HEK293T (cell line): ENCODE measurements around the gene RASL11A.
"Not testable (repeated sequence)": the region's sequence is repeated elsewhere in the genome, so short reads cannot be mapped to it uniquely, and the experiment has no call there.

Source experiments
- CTCF ChIA-PET: fragments of 350-600 bp; formaldehyde crosslinking; extraction: SDS; loops from one replicate; lab custom pipeline; 2021; ENCODE audit warnings: antibody characterized with exemption, inconsistent platforms; lab: Yijun Ruan, JAX
- POLR2A ChIA-PET: fragments of 350-600 bp; formaldehyde crosslinking; extraction: SDS; loops from one replicate; lab custom pipeline; 2020; ENCODE audit warnings: antibody characterized with exemption, inconsistent platforms; lab: Yijun Ruan, JAX
- DNase-seq: peaks from one replicate; pipeline ENCODE4 v3.0.0; 2012; ENCODE audit warnings: mixed read lengths; ENCODE audit errors: extremely low spot score
- FOXA1 ChIP-seq: fragments of 450-650 bp; IDR thresholded peaks from 2 replicates; pipeline ENCODE4 v1.6.1; 2016; ENCODE audit warnings: mild to moderate bottlenecking
- HDGF ChIP-seq: fragments of 450-650 bp; IDR thresholded peaks from 2 replicates; pipeline ENCODE4 v1.6.1; 2017; ENCODE audit warnings: antibody characterized with exemption, borderline replicate concordance
- NFRKB ChIP-seq: fragments of 450-650 bp; IDR thresholded peaks from 2 replicates; pipeline ENCODE4 v1.6.1; 2016; ENCODE audit warnings: mild to moderate bottlenecking, moderate library complexity
- SP1 ChIP-seq: fragments of 450-650 bp; IDR thresholded peaks from 2 replicates; pipeline ENCODE4 v1.6.1; 2017
- TF ChIP-seq, protein P1 (sequence below): fragments of 450-650 bp; IDR thresholded peaks from 2 replicates; pipeline ENCODE4 v1.6.1; 2016

The RASL11A gene

GRCh38 chr13:27313770-27314169 lies 43.1 kb downstream of the RASL11A start:
- CTCF ChIA-PET = interaction anchor here (1.2 kb wide), 1 partner anchor 35 kb away, joined by 3 read pairs; no protein-coding TSS in a partner anchor

GRCh38 chr13:27319404-27319803 lies 48.8 kb downstream of the RASL11A start:
- no peak for DNase-seq
- CTCF ChIA-PET = interaction anchor here (0.7 kb wide), 1 partner anchor 637 kb away, joined by 3 read pairs; no protein-coding TSS in a partner anchor
- POLR2A ChIA-PET = no interaction called here
- TF ChIP-seq HDGF (no peak), SP1 (no peak)

More at GRCh38 chr13:27313770-27314169, 43.1 kb downstream of the RASL11A start:
- DNase-seq = no peak
- POLR2A ChIA-PET = no interaction called here
- TF ChIP-seq FOXA1 (no peak), HDGF (no peak), NFRKB (no peak)

- ChIA-PET CTCF (no interaction called here), POLR2A (no interaction called here)
- DNase-seq = no peak
Observed at GRCh38 chr13:27321468-27322431, 51.1 kb downstream of the RASL11A start.

DNA sequence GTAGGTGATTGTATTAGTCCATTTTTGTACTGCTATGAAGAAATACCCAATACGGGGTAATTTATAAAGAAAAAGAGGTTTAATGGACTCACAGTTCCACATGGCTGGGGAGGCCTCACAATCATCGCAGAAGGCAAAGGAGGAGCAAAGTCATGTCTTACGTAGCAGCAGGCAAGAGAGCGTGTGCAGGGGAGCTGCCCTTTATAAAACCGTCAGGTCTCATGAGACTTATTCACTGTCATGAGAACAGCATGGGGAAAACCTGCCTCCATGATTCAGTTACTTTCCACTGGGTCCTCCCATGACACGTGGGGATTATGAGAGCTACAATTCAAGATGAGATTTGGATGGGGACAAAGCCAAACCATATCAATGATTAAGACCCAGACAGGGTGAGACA lies 51.8 kb downstream of the RASL11A start:
- CTCF ChIA-PET, DNase-seq, POLR2A ChIA-PET: not testable (repeated sequence)

More at GRCh38 chr13:27321468-27322431, 51.1 kb downstream of the RASL11A start:
- TF ChIP-seq, protein P1, sequence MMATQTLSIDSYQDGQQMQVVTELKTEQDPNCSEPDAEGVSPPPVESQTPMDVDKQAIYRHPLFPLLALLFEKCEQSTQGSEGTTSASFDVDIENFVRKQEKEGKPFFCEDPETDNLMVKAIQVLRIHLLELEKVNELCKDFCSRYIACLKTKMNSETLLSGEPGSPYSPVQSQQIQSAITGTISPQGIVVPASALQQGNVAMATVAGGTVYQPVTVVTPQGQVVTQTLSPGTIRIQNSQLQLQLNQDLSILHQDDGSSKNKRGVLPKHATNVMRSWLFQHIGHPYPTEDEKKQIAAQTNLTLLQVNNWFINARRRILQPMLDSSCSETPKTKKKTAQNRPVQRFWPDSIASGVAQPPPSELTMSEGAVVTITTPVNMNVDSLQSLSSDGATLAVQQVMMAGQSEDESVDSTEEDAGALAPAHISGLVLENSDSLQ = peak; percentile 71
- TF ChIP-seq HDGF = no peak
